ENCODE data around the gene ADAMTSL1.

DNA sequence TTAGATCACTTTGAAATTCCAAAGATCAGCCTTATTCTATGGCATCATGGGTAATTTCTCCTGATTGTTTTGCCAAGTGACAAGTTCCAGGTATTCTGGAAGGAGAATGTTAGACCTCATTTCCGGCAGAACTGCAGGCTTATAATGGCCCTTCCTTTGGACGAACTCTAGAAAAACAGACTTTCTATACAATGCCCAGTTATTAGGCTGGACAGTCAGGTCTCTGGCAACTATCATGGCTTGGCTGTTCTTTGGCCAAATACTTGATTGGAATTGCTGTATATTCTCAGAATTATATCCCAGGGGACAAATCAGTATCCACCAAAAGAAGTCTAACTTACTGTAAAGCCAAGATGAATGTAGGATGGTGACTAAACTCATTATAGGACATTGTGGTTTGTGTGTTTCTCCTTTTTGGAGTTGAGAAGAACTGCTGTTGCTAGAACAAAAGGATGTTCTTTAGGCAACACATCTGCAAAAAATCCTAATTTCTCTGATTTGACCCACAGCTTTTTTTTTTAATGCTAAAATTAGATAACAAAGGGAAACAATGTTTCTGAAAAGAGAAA lies 69.0 kb downstream of the ADAMTSL1 start:
- no peak for TF ChIP-seq CTCF (conservative IDR thresholded peaks at IDR 0.05 in 1 of 2, IDR thresholded peaks at IDR 0.05 in 1 of 2; ENCODE audit: extremely low read depth in 1 of 2, insufficient read depth in 1 of 2, low read depth in 1 of 2, low read length in 2 of 2)
- TF ChIP-seq EZH2 (IDR thresholded peaks at IDR 0.05; ENCODE audit: borderline replicate concordance, low read length): no peak

Data from mammary epithelial cell (primary cell).